Kidney epithelial cell (primary cell): ENCODE results near the gene ANAPC2. TPM values are rescaled to one million over a fixed set of nuclear protein-coding genes. Genes with fewer than 3 reads are reported as not detected.

Source experiments
- DNase-seq: peaks from one replicate; pipeline ENCODE4 v3.0.0-alpha.2; 2010; ENCODE audit warnings: low read depth
- H3K27me3 ChIP-seq: 2 replicates; pipeline ENCODE4 v1.6.0; 2011; ENCODE audit warnings: low read length; ENCODE audit not compliant: control insufficient read depth, insufficient read depth
- H3K36me3 ChIP-seq: 2 replicates; pipeline ENCODE4 v1.5.1; 2011; ENCODE audit warnings: low read length; ENCODE audit not compliant: control insufficient read depth, insufficient read depth
- H3K4me3 ChIP-seq: 2 replicates; pipeline ENCODE4 v1.5.1; 2011; ENCODE audit warnings: low read depth, mild to moderate bottlenecking, control low read depth, low read length
- total RNA-seq: library from RNA; depleted of rRNA; stranded (reverse); fragments of >200 nt; gene quantifications from 2 replicates; pipeline ENCODE4 v1.2.3, GENCODE V29; 2015
- TF ChIP-seq, protein P1 (sequence below): IDR thresholded peaks from 2 replicates; pipeline ENCODE4 v1.5.1; 2011; ENCODE audit warnings: mild to moderate bottlenecking, moderate library complexity, low read length, control low read depth, inconsistent platforms; ENCODE audit not compliant: insufficient read depth, poor library complexity, severe bottlenecking

Gene ANAPC2
- total RNA-seq, 1 donor from 2014 or later, result 18.8 TPM

DNA sequence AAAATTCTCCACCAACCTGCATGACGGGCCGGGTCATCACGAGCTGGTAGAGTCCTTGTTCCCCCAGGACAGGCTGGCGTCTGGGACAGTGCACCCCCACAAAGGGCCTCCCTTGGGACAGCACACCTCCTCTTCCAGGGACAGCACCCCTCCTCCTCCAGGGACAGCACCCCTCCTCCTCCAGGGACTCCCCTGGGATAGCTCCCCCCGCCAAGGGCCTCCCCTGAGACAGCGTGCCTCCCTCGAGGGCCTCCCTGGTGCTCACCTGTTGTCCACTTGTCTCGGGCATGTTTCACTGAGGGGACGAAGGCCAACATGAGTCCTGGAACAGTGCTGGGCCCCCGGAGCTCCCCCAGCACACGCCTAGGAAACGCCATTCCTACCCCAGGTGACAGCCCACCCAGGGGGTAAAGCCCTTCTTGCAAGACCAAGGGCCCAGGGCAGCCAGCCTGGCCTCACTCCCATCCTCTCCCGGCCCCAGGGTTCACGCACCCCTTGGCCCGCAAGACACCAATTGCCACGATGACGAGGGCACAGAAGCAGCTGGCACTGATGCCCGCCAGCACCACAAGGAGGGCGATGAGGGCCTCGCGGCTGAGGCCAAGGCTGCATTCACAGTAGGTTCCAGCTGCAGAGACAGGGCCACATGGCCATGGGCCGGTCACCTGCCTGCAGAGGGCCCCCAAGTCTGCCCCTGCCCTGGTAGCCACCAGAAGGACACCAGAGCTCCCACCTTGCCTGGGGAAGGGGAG lies 17.0 kb downstream of the ANAPC2 start:
- Histone ChIP-seq H3K36me3 (no peaks in the 10 kb centered on the region), H3K27me3 (peaks cover 87% of the 10 kb centered on the region), H3K4me3 (no peak overlapping the region)
- DNase-seq, result no peak
- TF ChIP-seq, protein P1, sequence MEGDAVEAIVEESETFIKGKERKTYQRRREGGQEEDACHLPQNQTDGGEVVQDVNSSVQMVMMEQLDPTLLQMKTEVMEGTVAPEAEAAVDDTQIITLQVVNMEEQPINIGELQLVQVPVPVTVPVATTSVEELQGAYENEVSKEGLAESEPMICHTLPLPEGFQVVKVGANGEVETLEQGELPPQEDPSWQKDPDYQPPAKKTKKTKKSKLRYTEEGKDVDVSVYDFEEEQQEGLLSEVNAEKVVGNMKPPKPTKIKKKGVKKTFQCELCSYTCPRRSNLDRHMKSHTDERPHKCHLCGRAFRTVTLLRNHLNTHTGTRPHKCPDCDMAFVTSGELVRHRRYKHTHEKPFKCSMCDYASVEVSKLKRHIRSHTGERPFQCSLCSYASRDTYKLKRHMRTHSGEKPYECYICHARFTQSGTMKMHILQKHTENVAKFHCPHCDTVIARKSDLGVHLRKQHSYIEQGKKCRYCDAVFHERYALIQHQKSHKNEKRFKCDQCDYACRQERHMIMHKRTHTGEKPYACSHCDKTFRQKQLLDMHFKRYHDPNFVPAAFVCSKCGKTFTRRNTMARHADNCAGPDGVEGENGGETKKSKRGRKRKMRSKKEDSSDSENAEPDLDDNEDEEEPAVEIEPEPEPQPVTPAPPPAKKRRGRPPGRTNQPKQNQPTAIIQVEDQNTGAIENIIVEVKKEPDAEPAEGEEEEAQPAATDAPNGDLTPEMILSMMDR, result no peak

DNA sequence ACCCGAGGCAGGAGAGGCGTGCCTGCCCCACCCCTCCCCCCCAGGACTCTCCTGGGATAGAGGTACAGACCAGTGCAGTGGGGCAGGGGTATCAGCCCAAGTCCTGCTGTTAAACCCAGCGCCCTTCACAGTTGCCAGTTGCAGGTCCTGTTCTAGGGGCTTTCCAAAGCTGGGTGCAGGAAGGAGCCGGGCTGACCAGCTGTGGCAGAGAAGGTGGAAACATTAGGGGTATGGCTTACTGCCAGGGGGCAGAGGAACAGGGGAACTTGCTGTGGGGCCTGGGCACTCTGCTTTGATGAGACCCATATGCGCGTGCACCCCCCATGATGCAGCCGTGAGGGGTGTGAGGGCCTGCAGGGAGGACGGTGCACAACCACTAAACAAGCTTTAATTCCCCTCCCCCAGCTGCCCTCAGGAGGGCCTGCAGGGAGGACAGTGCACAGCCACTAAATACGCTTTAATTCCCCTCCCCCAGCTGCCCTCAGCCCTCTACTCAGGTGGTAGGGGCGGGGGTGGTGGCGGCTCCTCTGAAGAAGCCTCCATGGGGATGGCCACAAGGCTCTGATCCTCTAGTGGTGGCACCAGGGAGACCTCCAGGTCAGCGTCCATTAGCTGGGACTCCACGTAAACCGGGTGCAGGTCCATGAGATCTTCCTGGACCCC lies 17.7 kb downstream of the ANAPC2 start:
- no peaks in the 10 kb centered on the region for H3K36me3 ChIP-seq
- TF ChIP-seq, protein P1, result no peak
- no peak overlapping the region for H3K4me3 ChIP-seq
- H3K27me3 ChIP-seq, result peaks cover 91% of the 10 kb centered on the region
- DNase-seq, result no peak

DNA sequence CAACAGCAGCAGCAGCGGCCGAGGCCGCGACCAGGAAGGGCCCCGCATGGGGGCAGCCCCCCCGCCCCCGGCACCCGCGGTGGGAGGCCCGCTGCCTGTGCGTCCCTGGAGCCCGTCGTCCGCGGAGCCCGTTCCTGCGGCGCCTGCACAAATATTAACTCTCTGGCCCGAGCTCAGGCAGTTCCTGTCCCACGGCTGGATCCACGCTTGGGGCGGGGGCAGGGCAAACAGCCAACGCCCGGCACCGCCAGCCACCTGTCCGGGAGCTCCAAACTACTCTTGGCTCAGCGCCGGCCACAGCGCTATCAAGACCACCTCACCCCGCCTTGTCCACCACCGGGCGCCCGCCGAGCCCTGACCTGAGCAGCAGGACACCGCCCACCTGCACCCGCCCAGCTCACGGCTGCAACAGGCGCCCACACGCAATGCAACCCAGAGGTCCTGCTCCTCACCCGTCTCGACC lies 18.4 kb downstream of the ANAPC2 start, which contains the start of gene LRRC26:
Gene LRRC26, minus strand, starts transcription at position 156 of the 463 bp plus-strand sequence. Its CDS starts 108 bp downstream, at position 48.
- DNase-seq, result no peak
- H3K36me3 ChIP-seq, result no peaks in the 10 kb centered on the region
- no peak within 1 kb of the TSS for H3K4me3 ChIP-seq
- H3K27me3 ChIP-seq, result peaks cover 91% of the 10 kb centered on the region
- TF ChIP-seq, protein P1, result no peak

DNA sequence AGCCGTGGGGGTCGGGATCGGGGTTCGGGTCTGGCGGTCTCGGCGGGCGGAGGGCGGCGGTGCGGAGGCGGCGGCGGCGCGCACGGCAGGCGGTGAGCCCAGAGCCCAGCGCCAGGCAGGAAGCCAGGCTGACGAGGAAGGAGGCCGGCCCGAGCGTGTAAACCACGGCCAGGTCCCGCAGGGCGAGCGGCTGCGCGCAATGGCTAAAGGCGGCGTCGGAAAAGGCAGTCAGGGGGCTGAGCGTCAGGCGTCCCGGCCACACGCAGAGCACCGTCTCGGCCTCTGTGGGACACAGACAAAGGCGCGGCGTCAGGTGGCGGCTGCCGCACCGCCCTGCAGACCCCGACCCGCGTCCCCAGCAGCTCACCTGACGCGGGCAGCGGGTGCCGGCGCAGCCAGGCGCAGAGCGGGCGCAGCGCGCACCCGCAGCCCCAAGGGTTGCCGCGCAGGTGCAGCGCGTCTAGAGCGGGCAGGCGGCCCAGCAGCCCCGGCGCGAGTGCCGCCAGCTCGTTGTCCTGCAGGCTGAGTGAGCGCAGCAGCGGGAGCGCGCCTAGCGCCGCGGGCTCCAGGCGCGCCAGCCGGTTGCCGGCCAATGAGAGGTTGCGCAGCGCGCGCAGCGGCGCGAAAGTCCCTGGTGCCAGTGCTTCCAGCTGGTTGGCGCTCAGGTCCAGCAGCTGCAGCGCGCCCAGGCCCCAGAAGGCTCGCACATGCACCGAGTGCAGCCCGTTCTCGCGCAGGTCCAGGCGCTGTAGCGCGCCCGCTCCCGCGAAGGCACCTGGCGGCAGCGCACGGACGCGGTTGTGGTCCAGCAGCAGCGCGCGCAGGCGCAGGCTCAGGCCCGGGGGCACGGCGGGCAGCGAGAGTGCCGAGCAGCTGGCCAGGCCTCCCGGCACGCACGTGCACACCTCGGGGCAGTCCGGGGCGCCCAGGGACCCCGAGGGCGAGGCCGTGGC lies 19.2 kb downstream of the ANAPC2 start:
- no peak for DNase-seq
- H3K27me3 ChIP-seq, result peaks cover 93% of the 10 kb centered on the region
- TF ChIP-seq, protein P1, result no peak

DNA sequence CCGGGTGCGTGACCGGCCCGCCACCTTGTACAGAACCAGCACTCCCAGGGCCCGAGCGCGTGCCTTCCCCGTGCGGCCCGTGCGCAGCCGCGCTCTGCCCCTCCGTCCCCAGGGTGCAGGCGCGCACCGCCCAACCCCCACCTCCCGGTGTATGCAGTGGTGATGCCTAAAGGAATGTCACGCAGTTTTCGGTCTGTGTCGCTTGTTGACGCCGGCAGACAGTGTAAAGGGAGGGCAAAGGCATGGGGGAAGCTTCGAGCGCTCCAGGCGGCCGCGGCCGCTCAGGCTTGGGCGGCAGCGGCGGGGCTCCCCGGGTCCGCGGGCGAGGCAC lies 19.8 kb downstream of the ANAPC2 start:
- Histone ChIP-seq H3K36me3 (no peaks in the 10 kb centered on the region), H3K27me3 (peaks cover 93% of the 10 kb centered on the region), H3K4me3 (no peak overlapping the region)
- no peak for DNase-seq
- TF ChIP-seq, protein P1, result no peak

More for the DNA sequence above, 19.2 kb downstream of the ANAPC2 start:
- no peak overlapping the region for H3K4me3 ChIP-seq
- no peaks in the 10 kb centered on the region for H3K36me3 ChIP-seq
